Myocyte (in vitro differentiated cells): ENCODE results near the gene SEMA5B. TPM values are rescaled to one million over a fixed set of nuclear protein-coding genes. Genes with fewer than 3 reads are reported as not detected.

Source experiments
- DNase-seq: peaks from one replicate; pipeline ENCODE4 v3.0.0-alpha.2; 2012; ENCODE audit warnings: low read depth
- total RNA-seq: library from RNA; depleted of rRNA; stranded (reverse); fragments of >200 nt; gene quantifications from 2 replicates; pipeline ENCODE4 v1.2.3, GENCODE V29; 2014

The SEMA5B gene
- total RNA-seq, 1 donor from 2014 or later = 0.08 TPM

- DNase-seq = peak; percentile 77
These were observed 52.8 kb downstream of the SEMA5B start for GRCh38 chr3:122974764-122975162.

- peak; percentile 85 for DNase-seq
These were observed 53.5 kb downstream of the SEMA5B start for GRCh38 chr3:122973893-122974615.

GRCh38 chr3:122972141-122972540 lies 55.4 kb downstream of the SEMA5B start:
- no peak for DNase-seq

- DNase-seq = peak; percentile 98
These were observed 57.7 kb downstream of the SEMA5B start for GRCh38 chr3:122969585-122970469.

GRCh38 chr3:122967765-122968164 lies 59.8 kb downstream of the SEMA5B start:
- no peak for DNase-seq

DNA sequence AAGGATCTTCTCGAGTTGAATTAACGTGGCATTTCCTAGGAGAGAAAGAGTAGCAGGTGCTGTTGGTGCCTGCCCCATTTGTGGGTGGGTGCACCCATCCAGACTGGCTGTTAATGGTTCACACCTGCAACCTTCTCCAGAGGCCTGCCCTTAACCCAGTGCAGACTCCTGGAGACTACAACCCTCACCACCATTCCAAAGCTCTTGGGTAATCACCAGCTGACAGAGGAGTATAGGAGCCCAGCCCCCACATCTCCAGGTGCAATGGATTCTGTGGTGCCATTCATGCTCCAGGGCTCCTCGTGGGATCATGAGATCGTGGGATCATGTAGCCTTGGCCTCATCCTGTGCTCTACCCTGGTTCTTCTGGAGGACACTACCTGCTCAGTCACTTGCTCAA lies 60.2 kb downstream of the SEMA5B start:
- no peak for DNase-seq

- DNase-seq = no peak
These were observed 61.5 kb downstream of the SEMA5B start for GRCh38 chr3:122966045-122966444.

DNA sequence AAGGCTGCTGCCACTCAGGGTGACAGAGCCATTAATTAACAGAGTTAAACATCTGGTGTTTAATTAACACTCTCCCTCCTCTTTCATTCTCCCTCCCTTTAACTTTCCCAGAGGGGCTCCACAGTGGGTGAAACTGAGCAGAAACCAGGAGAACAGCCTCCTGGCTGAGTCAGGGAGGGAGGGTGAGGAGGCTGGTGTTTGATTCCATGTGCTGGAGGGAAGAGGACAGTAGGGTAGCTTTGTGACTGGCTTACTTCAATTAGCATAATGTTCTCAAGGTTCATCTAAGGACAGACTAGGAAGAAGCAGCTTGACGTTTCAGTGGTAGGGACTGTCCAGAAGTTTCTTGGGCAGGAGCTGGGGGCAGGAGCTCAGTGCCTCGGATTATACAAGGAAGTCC lies 62.8 kb downstream of the SEMA5B start:
- peak; percentile 33 for DNase-seq

DNA sequence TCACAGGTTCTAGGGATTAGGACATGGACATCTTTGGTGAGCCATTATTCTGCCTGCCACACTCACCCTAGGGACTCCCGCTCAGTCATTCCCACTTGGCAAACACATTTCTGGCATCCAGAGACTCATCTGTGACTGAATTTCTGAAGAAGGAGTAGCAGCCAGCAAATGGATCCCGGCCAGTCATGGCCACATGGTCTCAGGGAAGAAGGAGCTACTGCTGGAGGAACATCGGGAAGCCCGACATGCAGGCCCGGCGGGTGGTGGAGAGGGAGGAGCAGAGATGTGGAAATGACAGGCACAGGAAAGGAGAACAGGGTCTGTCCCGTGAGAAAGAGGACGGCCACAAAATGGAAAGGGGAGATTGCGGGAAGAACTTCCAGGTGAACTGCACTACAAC lies 65.4 kb downstream of the SEMA5B start:
- no peak for DNase-seq

GRCh38 chr3:122961146-122961545 lies 66.4 kb downstream of the SEMA5B start:
- DNase-seq = peak; percentile 52

GRCh38 chr3:122960652-122961051 lies 66.9 kb downstream of the SEMA5B start:
- DNase-seq = no peak

- no peak for DNase-seq
These were observed 68.2 kb downstream of the SEMA5B start for GRCh38 chr3:122959339-122959738.

DNA sequence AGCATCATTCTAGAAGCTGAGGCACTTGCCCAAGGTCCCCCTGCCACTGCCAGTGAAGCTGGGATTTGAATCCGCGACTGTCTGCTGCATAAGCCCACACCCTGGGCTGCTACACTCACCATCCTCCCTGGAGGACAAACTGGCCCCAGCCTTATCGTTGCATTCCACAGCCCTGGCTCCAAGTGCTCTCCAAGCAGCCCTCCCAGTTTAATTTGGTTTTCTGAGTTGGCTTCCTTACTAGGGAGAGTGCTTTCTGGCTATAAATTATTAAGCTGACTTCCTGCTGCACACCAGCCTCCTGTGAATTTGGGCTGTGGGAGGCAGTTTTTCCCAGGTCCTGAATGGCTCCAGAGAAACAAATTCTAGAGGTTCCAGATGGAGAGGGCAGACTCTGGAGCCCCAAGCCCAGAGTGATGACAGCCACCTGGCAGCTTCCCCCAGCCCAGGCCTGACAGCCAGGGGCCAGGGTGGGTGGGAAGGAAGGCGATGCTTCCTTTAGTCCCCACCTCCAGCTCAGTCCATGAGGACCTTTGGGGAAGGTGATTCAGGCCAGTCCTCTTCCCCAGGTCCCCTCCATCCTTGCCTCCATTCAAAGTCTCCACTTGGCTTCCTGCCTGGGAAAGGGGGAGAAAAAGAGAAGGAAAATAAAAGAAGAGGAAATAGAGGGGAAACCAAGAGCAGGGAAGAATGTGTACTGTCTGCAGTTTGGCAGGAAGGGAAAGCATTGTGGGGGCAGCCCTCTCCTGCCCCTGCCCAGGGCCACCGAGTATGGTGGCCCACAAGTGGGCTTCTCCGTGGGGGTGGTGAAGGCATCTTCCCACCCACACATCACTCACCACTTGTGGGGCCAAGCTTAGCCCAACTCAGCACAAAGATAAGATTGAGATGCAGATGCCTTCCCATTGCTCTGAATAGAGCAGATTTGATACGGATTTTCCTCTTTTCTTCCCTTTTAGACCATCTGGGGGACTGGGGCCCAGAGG lies 69.6 kb downstream of the SEMA5B start:
- peak; percentile 25 for DNase-seq

DNA sequence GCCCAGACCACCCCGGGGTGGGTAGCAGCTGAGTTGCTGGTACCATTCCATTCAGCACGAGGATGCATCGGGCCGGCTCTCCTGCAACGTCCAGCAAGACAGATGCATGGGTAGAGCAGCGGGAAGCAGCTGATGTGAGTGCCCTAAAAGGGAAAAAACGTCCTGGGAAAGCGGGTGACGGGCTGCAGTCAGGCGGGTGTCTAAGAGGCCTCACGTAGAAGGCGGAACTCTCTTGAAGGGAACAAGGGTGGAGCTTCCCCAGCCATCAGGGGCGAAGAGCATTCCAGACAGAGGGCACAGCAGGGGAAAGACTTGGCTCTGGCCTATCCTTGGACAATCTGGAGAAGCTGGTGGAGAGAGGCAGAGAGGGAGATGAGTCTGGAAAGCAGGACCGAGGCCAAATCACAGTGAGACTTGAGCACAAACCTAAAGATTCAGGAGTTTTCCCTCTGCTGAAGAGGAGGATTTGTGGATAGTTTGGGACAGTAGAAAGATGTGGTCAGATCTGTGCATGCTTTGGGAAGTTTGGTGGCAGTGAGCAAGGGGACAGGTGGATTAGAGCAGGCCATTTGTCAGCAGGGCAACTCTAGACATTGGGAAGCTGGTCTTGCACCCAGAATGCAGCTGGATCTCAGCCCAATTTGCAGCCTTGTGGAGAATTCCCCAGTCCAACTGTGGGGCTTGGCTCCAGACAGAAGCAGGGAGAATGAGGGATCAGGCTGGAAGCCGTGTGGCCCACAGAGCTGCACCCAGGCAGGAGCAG lies 70.7 kb downstream of the SEMA5B start:
- DNase-seq = peak; percentile 66

GRCh38 chr3:122955916-122956692 lies 71.5 kb downstream of the SEMA5B start:
- no peak for DNase-seq

DNA sequence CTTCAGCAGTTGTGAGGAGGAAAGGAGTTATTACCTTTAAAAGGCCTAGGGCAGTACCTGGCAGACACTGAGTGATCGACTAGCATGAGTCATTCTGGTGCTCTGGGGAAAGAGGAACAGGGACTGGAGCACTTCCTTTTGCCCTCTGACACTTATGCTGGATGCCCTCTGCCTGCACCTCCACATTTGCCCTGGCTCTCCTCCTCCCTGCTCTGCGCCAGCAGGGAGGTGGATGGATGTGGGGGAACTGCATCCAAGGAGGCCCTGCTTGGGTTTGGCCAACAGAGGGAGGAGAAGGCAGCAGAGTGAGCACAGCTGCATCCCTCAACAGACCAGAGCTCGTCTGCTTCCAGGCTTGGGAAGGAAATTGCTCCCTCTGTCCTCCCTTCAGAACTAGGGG lies 75.0 kb downstream of the SEMA5B start:
- DNase-seq = no peak

DNA sequence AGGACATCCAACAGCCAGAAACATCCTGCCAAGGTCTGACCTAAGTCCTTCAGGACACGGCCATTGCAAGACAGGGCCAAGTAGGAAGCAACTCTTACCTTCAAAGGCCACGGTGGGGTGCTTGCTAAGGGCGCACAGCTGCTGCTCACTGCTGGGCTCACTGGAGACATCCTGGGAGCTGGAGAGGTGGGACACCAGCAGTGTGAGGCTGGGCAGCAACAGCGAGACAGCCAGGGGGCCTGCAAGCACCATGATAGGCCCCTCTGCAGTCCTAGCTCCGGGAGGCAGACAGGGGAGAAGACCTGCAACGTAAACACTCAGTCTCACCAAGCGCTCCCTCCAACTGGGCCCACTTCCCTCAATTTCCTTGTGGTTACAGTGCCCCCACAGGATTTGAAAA lies 79.2 kb downstream of the SEMA5B start:
- DNase-seq = no peak

DNA sequence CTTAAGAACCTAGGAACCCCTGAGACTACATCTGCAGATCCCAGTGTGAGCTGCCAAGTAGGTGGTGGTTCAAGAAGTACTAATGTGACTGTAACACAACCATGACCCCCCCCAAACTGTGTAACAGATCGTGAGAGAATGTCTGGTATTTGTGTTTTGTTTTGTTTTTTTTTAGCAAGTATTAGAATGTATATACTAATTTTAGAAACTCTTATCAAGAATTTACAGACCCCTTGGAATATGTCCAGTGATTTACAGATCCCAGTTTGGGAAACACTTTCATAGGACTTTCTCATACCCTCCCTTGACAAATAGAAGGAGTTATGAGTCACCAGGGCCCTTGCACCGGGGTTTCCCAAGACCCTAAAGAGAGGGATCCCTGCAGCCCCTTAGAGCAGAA lies 79.8 kb downstream of the SEMA5B start:
- DNase-seq = no peak

GRCh38 chr3:122947196-122947595 lies 80.4 kb downstream of the SEMA5B start:
- no peak for DNase-seq

DNA sequence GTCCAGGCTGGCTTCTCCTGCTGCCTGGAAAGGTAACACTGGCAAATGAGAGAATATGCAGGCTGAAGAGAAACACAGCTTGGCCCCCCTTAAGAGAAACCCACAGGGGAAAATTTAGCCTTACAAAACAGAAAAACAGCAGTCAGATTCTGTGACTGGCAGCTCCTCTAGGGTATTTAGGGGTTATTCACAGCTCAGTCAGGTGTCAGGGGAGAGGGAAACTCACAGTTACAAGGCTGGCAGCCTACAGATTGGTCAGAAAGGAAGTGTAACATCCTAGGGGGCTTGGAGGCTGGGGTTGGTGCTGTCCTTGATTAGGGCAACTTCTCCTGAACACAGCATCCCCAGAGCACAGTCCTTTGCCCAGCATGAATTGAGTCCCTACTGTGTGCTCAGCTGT lies 81.4 kb downstream of the SEMA5B start:
- no peak for DNase-seq
